ENCODE data around the gene GLIPR1L2. TPM values are rescaled to one million over a fixed set of nuclear protein-coding genes. Genes with fewer than 3 reads are reported as not detected.

GLIPR1L2 gene
- total RNA-seq, 1 donor from 2014 or later: 0.68 TPM

DNA sequence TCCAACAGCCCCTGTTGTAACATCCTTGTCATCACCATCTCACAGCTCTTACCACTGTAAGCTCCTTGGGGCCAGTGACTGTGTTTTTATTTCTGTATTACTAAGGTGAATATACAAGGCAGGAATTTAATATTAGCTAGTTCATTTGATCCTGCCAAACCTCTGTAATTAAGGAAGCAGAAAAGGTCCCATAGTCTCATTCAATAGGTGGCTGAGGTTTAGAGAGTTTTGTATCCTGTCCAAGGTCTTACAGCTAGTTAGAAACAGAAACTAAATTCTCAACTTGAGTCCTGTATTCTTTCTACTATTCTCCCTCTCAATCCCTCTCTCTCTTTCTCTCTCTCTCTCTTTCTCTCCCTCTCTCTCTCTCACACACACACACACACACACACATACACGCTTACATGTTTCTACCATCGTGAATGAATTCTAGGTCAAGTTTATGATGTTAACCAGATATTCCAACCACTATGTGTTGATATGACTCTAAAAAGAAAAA lies 89.1 kb downstream of the GLIPR1L2 start:
- intact Hi-C loops (cut with DNase I): no loop called here
- no peak for DNase-seq
- no peak for TF ChIP-seq CTCF (IDR thresholded peaks at IDR 0.05)
- peak overlapping the region; percentile 48 for H3K4me3 ChIP-seq
- no peaks in the 10 kb centered on the region for H3K9me3 ChIP-seq
- H3K27ac ChIP-seq: peak overlapping the region; percentile 82
- peak; percentile 40 to 48 for ATAC-seq
- H3K27me3 ChIP-seq (ENCODE audit: low read depth): no peaks in the 10 kb centered on the region
- H3K4me1 ChIP-seq: peaks cover 43% of the 10 kb centered on the region
- H3K36me3 ChIP-seq: no peaks in the 10 kb centered on the region

- H3K4me3 ChIP-seq: peak within 1 kb of the TSS; percentile 48
Observed at GRCh38 chr12:75480469-75480949, 89.6 kb downstream of the GLIPR1L2 start, which contains the start of gene GLIPR1. GLIPR1 (plus strand) TSS chr12:75480755; CDS start chr12:75480881, 126 bp downstream.

DNA sequence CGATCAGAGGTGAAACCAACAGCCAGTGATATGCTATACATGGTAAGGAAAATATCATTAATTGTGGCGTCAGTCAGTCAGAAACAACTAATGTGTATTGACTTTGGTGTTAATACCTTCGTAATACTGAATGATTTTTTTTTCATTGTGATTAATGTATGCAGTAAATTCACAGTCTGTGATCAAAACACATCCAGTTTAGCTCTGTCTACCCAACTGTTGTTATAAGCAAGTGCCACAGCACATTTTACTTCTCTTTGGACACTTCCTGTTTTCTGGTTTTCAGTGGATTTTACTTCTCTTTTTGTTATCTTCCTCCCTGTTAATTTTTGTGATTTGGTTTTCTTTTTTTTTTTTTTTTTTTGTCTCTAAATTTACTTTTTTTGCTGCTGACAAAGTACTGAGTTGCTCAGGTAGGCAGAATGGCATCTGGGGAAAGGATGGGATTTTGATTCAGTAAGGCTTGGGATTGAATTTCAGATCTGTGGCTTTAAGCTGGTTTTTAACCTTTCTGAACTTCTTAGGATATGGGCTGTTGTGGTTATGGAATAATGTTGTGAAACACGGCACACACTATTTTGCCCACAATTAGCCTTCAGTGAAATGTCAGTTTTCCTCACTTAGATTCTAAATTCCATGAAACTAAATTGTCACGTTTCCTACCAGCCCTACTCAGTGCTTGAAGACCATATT lies 90.3 kb downstream of the GLIPR1L2 start:
- Histone ChIP-seq H3K4me1 (peaks cover 43% of the 10 kb centered on the region), H3K36me3 (no peaks in the 10 kb centered on the region), H3K27me3 (ENCODE audit: low read depth) (no peaks in the 10 kb centered on the region), H3K4me3 (peak overlapping the region; percentile 48), H3K9me3 (no peaks in the 10 kb centered on the region), H3K27ac (peak overlapping the region; percentile 82)
- ATAC-seq (peak in 1 of 2 donors; percentile 51), DNase-seq (no peak)
- no peak for TF ChIP-seq CTCF (IDR thresholded peaks at IDR 0.05)
- intact Hi-C loops (cut with DNase I): no loop called here

More at GRCh38 chr12:75480469-75480949, 89.6 kb downstream of the GLIPR1L2 start, which contains the start of gene GLIPR1:
- TF ChIP-seq CTCF (IDR thresholded peaks at IDR 0.05): no peak
- ATAC-seq (peak; percentile 87 to 91), DNase-seq (peak; percentile 73)
- intact Hi-C loops (cut with DNase I): no loop called here
- Histone ChIP-seq H3K4me1 (peaks cover 43% of the 10 kb centered on the region), H3K27me3 (ENCODE audit: low read depth) (no peaks in the 10 kb centered on the region), H3K36me3 (no peaks in the 10 kb centered on the region), H3K9me3 (no peaks in the 10 kb centered on the region), H3K27ac (peak within 1 kb of the TSS; percentile 82)

- H3K4me1 ChIP-seq: peaks cover 43% of the 10 kb centered on the region
- no peak for TF ChIP-seq CTCF (IDR thresholded peaks at IDR 0.05)
- peak overlapping the region; percentile 48 for H3K4me3 ChIP-seq
- no peaks in the 10 kb centered on the region for H3K9me3 ChIP-seq
- no peak for DNase-seq
- H3K27me3 ChIP-seq (ENCODE audit: low read depth): no peaks in the 10 kb centered on the region
- no peaks in the 10 kb centered on the region for H3K36me3 ChIP-seq
- peak overlapping the region; percentile 82 for H3K27ac ChIP-seq
- intact Hi-C loops (cut with DNase I): no loop called here
- no peak for ATAC-seq
Observed at GRCh38 chr12:75481774-75482173, 90.9 kb downstream of the GLIPR1L2 start.

Other genes with a start within 250 kb of the GLIPR1L2 start
- not detected for gene KCNC2, start 181.2 kb upstream of the GLIPR1L2 start, total RNA-seq
- gene CAPS2, start 60.8 kb upstream of the GLIPR1L2 start, total RNA-seq: 12.1 TPM
- gene GLIPR1L1, start 56.4 kb upstream of the GLIPR1L2 start, total RNA-seq: not detected
- 52.0 TPM for gene GLIPR1, start 89.7 kb downstream of the GLIPR1L2 start, total RNA-seq
- gene KRR1, start 120.5 kb downstream of the GLIPR1L2 start, total RNA-seq: 39.8 TPM

Data from lower lobe of right lung (tissue), 2 donors.